ENCODE measurements around the gene SRGAP2B.
"Not testable (repeated sequence)": the region's sequence is repeated elsewhere in the genome, so short reads cannot be mapped to it uniquely, and the experiment has no call there.

DNA sequence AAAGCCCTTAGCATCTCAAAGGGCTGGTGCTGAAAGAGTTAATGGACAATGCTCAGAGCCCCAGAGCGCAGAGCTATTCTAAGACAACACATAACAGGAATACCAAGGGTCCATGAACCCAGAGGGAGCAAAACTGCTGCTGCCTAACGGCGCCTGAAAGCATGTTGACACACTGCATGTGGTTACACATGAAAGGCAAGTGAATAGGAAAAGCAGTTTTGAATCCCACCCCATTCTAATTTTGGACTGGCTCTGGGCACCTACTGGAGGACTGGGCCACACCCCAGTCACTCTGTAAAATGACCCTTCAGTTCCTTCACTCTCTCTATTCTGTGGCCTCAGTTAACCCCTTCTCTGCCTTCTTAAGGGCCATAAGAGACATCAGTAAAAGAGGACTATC lies 123.2 kb downstream of the SRGAP2B start:
- TF ChIP-seq, protein P1, sequence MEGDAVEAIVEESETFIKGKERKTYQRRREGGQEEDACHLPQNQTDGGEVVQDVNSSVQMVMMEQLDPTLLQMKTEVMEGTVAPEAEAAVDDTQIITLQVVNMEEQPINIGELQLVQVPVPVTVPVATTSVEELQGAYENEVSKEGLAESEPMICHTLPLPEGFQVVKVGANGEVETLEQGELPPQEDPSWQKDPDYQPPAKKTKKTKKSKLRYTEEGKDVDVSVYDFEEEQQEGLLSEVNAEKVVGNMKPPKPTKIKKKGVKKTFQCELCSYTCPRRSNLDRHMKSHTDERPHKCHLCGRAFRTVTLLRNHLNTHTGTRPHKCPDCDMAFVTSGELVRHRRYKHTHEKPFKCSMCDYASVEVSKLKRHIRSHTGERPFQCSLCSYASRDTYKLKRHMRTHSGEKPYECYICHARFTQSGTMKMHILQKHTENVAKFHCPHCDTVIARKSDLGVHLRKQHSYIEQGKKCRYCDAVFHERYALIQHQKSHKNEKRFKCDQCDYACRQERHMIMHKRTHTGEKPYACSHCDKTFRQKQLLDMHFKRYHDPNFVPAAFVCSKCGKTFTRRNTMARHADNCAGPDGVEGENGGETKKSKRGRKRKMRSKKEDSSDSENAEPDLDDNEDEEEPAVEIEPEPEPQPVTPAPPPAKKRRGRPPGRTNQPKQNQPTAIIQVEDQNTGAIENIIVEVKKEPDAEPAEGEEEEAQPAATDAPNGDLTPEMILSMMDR (optimal IDR thresholded peaks at IDR 0.05 in 1 of 3, IDR thresholded peaks at IDR 0.05 in 1 of 3, conservative IDR thresholded peaks at IDR 0.05 in 1 of 3; ENCODE audit: extremely low read depth in 1 of 3, insufficient read depth in 2 of 3, low read length in 3 of 3), result not testable (repeated sequence)
- TF ChIP-seq EZH2 (IDR thresholded peaks at IDR 0.05; ENCODE audit: low read length), result not testable (repeated sequence)
